ENCODE results near the gene ZNF48. TPM values are rescaled to one million over a fixed set of nuclear protein-coding genes. Genes with fewer than 3 reads are reported as not detected.

Gene ZNF48
- total RNA-seq, 1 experiment from 2014 or later = 24.8 TPM

GRCh38 chr16:30446203-30446595 is 51.0 kb downstream of the ZNF48 start:
- BruUV-seq (replicated peaks) = no TSS peak
- Mint-ChIP-seq H3K27me3 (ENCODE audit: unreplicated experiment) (no peaks in the 10 kb centered on the region), H3K4me3 (ENCODE audit: low read depth, unreplicated experiment) (peak overlapping the region; percentile 76), H3K9me3 (ENCODE audit: low read depth, unreplicated experiment) (peaks cover 2% of the 10 kb centered on the region), H3K36me3 (ENCODE audit: insufficient read depth, unreplicated experiment) (peaks cover 63% of the 10 kb centered on the region), H3K4me1 (ENCODE audit: low read depth, unreplicated experiment) (peaks cover 53% of the 10 kb centered on the region), H3K27ac (ENCODE audit: unreplicated experiment) (peak overlapping the region; percentile 98)
- intact Hi-C loops (cut with micrococcal nuclease; ENCODE audit: unreplicated experiment) = loop anchor here (5.0 kb wide), 1 partner anchor 81 kb away; the partner anchor contains the start of gene ZNF768
- no peak for TF ChIP-seq CTCF (IDR thresholded peaks at IDR 0.05; ENCODE audit: unreplicated experiment)
- DNase-seq = no peak
- CTCF ChIA-PET = interaction anchor here (0.6 kb wide), 2 partner anchors 61 to 367 kb away, joined by 3 to 6 read pairs; no protein-coding TSS in a partner anchor

- peak overlapping the region; percentile 76 for H3K4me3 Mint-ChIP-seq (ENCODE audit: low read depth, unreplicated experiment)
- TF ChIP-seq CTCF (IDR thresholded peaks at IDR 0.05; ENCODE audit: unreplicated experiment) = no peak
- H3K27me3 Mint-ChIP-seq (ENCODE audit: unreplicated experiment) = no peaks in the 10 kb centered on the region
- H3K36me3 Mint-ChIP-seq (ENCODE audit: insufficient read depth, unreplicated experiment) = peaks cover 54% of the 10 kb centered on the region
- BruUV-seq (replicated peaks) = no TSS peak
- peaks cover 2% of the 10 kb centered on the region for H3K9me3 Mint-ChIP-seq (ENCODE audit: low read depth, unreplicated experiment)
- peak overlapping the region; percentile 98 for H3K27ac Mint-ChIP-seq (ENCODE audit: unreplicated experiment)
- DNase-seq = peak; percentile 28
- intact Hi-C loops (cut with micrococcal nuclease; ENCODE audit: unreplicated experiment) = loop anchor here (5.0 kb wide), 1 partner anchor 80 kb away; the partner anchor contains the start of gene ZNF768
- H3K4me1 Mint-ChIP-seq (ENCODE audit: low read depth, unreplicated experiment) = peaks cover 57% of the 10 kb centered on the region
- CTCF ChIA-PET = interaction anchor here (1.7 kb wide), 1 partner anchor 18 kb away, joined by 4 read pairs; the partner anchor contains the start of gene DCTPP1
Measured at GRCh38 chr16:30447512-30448226, 52.4 kb downstream of the ZNF48 start.

- intact Hi-C loops (cut with micrococcal nuclease; ENCODE audit: unreplicated experiment) = loop anchor here (5.0 kb wide), 1 partner anchor 78 kb away; the partner anchor contains the start of gene ZNF768
- no peak for DNase-seq
- no peak for TF ChIP-seq CTCF (IDR thresholded peaks at IDR 0.05; ENCODE audit: unreplicated experiment)
- peaks cover 40% of the 10 kb centered on the region for H3K36me3 Mint-ChIP-seq (ENCODE audit: insufficient read depth, unreplicated experiment)
- no peak overlapping the region for H3K4me3 Mint-ChIP-seq (ENCODE audit: low read depth, unreplicated experiment)
- BruUV-seq (replicated peaks) = no TSS peak
- H3K27me3 Mint-ChIP-seq (ENCODE audit: unreplicated experiment) = no peaks in the 10 kb centered on the region
- peaks cover 53% of the 10 kb centered on the region for H3K4me1 Mint-ChIP-seq (ENCODE audit: low read depth, unreplicated experiment)
- H3K9me3 Mint-ChIP-seq (ENCODE audit: low read depth, unreplicated experiment) = peaks cover 2% of the 10 kb centered on the region
- H3K27ac Mint-ChIP-seq (ENCODE audit: unreplicated experiment) = no peak overlapping the region
- CTCF ChIA-PET = interaction anchor here (0.6 to 1.2 kb wide), 6 partner anchors 25 to 167 kb away, joined by 3 to 5 read pairs (median 3); partner anchors contain the start of gene ZNF747
Measured at GRCh38 chr16:30449116-30449435, 53.9 kb downstream of the ZNF48 start.

Other genes with a start within 250 kb of the ZNF48 start
- 11.1 and 12.9 TPM in 2 replicates for gene CORO1A, start 211.8 kb upstream of the ZNF48 start, total RNA-seq (2022)
- gene BOLA2B, start 201.8 kb upstream of the ZNF48 start, total RNA-seq (2022) = 166 and 171 TPM in 2 replicates
- 45.0 and 71.1 TPM in 2 replicates for gene SLX1A, start 201.5 kb upstream of the ZNF48 start, total RNA-seq (2022)
- 39.5 and 46.4 TPM in 2 replicates for gene SULT1A3, start 196.2 kb upstream of the ZNF48 start, total RNA-seq (2022)
- 18.5 and 20.5 TPM in 2 replicates for gene NPIPB13, start 146.9 kb upstream of the ZNF48 start, total RNA-seq (2022)
- gene CD2BP2, start 40.1 kb upstream of the ZNF48 start, total RNA-seq (2022) = 65.8 and 82.6 TPM in 2 replicates
- 66.4 and 69.5 TPM in 2 replicates for gene TBC1D10B, start 24.9 kb upstream of the ZNF48 start, total RNA-seq (2022)
- not detected in 2 replicates for gene MYL11, start 20.6 kb upstream of the ZNF48 start, total RNA-seq (2022)
- gene SEPTIN1, start 12.9 kb upstream of the ZNF48 start, total RNA-seq (2022) = 1.5 and 1.9 TPM in 2 replicates
- 11.3 and 12.2 TPM in 2 replicates for gene ZNF771, start 12.2 kb downstream of the ZNF48 start, total RNA-seq (2022)
- 120 and 124 TPM in 2 replicates for gene DCTPP1, start 34.6 kb downstream of the ZNF48 start, total RNA-seq (2022)
- gene SEPHS2, start 50.5 kb downstream of the ZNF48 start, total RNA-seq (2022) = 85.0 and 109 TPM in 2 replicates
- not detected in 2 replicates for gene ITGAL, start 77.3 kb downstream of the ZNF48 start, total RNA-seq (2022)
- 40.8 and 42.6 TPM in 2 replicates for gene ZNF768, start 131.1 kb downstream of the ZNF48 start, total RNA-seq (2022)
- 12.3 and 15.4 TPM in 2 replicates for gene ZNF747, start 139.4 kb downstream of the ZNF48 start, total RNA-seq (2022)
- 16.5 and 16.7 TPM in 2 replicates for gene ZNF764, start 163.0 kb downstream of the ZNF48 start, total RNA-seq (2022)
- gene ZNF688, start 176.3 kb downstream of the ZNF48 start, total RNA-seq (2022) = 11.8 and 13.5 TPM in 2 replicates
- 22.2 and 22.9 TPM in 2 replicates for gene ZNF785, start 190.3 kb downstream of the ZNF48 start, total RNA-seq (2022)
- gene ZNF689, start 215.0 kb downstream of the ZNF48 start, total RNA-seq (2022) = 10.4 and 14.1 TPM in 2 replicates

Data from Calu3 (cell line).